T47D (cell line): ENCODE results near the gene ACOX1.

Experiments
- DNase-seq, 2 experiments: peaks; one replicate each; pipeline versions ENCODE4 v3.0.0 to v3.0.0-alpha.2; 2011 to 2012; ENCODE audit warnings: low read depth in 1 of 2, low spot score in 1 of 2
- JUND ChIP-seq: IDR thresholded peaks from 2 replicates; pipeline ENCODE4 v1.6.1; 2012; ENCODE audit warnings: low read depth
- in situ Hi-C: cut with HindIII; loops from 2 replicates; pipeline ENCODE4 v1.10.0; 2016; ENCODE audit warnings: low sequenced_read_pairs, low pct_unique_long_range_greater_than_20kb

Gene ACOX1

GRCh38 chr17:76004750-76005262, 25.8 kb upstream of the ACOX1 start:
- no peak for TF ChIP-seq JUND
- in situ Hi-C loops, result no loop called here
- DNase-seq, result no peak

- in situ Hi-C loops, result no loop called here
- DNase-seq, result no peak
- TF ChIP-seq JUND, result no peak
Measured at GRCh38 chr17:76003915-76004314, 24.9 kb upstream of the ACOX1 start.

GRCh38 chr17:76002100-76002499, 23.1 kb upstream of the ACOX1 start:
- no peak for DNase-seq
- in situ Hi-C loops, result no loop called here
- TF ChIP-seq JUND, result no peak

GRCh38 chr17:76000755-76001521, 22.0 kb upstream of the ACOX1 start, which contains the start of gene CDK3:
Gene CDK3 (plus strand): TSS chr17:76000855. CDS start chr17:76001426, 571 bp downstream.
- DNase-seq, result no peak
- in situ Hi-C loops, result no loop called here
- TF ChIP-seq JUND, result no peak

- no peak for TF ChIP-seq JUND
- peak; percentile 74 to 88 for DNase-seq
- in situ Hi-C loops, result no loop called here
Measured at GRCh38 chr17:76000016-76000754, 21.2 kb upstream of the ACOX1 start.

- no peak for DNase-seq
- in situ Hi-C loops, result no loop called here
- no peak for TF ChIP-seq JUND
Measured at GRCh38 chr17:75998327-75998795, 19.4 kb upstream of the ACOX1 start.

GRCh38 chr17:75996665-75997590, 18.0 kb upstream of the ACOX1 start:
- no peak for DNase-seq
- in situ Hi-C loops, result no loop called here

GRCh38 chr17:75995385-75995925, 16.5 kb upstream of the ACOX1 start:
- no peak for DNase-seq
- TF ChIP-seq JUND, result no peak
- in situ Hi-C loops, result no loop called here

More at GRCh38 chr17:75996665-75997590, 18.0 kb upstream of the ACOX1 start:
- no peak for TF ChIP-seq JUND

- TF ChIP-seq JUND, result no peak
- no peak for DNase-seq
- in situ Hi-C loops, result no loop called here
Measured at GRCh38 chr17:75994802-75995370, 15.9 kb upstream of the ACOX1 start.

GRCh38 chr17:75991396-75991795, 12.4 kb upstream of the ACOX1 start:
- in situ Hi-C loops, result no loop called here
- no peak for TF ChIP-seq JUND

GRCh38 chr17:75987041-75987440, 8.1 kb upstream of the ACOX1 start:
- TF ChIP-seq JUND, result no peak
- DNase-seq, result no peak
- in situ Hi-C loops, result no loop called here

More at GRCh38 chr17:75991396-75991795, 12.4 kb upstream of the ACOX1 start:
- no peak for DNase-seq
